ENCODE data around the gene AP1AR.
A peak's percentile ranks its signal among the peaks of the same experiment; 100 is the strongest.

AP1AR gene

GRCh38 chr4:112238833-112239232, 7.2 kb downstream of the AP1AR start:
- H4K12ac ChIP-seq (ENCODE audit: low read depth, low read length), result no peak overlapping the region
- H2BK5ac ChIP-seq (ENCODE audit: low read depth, low read length, poor library complexity), result no peak overlapping the region
- no peak overlapping the region for H3K4me2 ChIP-seq (ENCODE audit: low read length)
- no peaks in the 10 kb centered on the region for H3K36me3 ChIP-seq (ENCODE audit: control insufficient read depth in 1 of 2, insufficient read depth in 2 of 2, low read length in 2 of 2)
- WGBS (ENCODE audit: extremely low coverage, insufficient coverage, insufficient read length), result no CpG with 5 or more reads among the region's 2 CpGs
- H3K14ac ChIP-seq (ENCODE audit: low read length), result no peak overlapping the region
- H3K18ac ChIP-seq (ENCODE audit: low read length), result no peak overlapping the region
- H2BK120ac ChIP-seq (ENCODE audit: insufficient read depth, low read length, poor library complexity), result no peak overlapping the region
- no peak overlapping the region for H2AK5ac ChIP-seq (ENCODE audit: low read length)
- H3K4me3 ChIP-seq (ENCODE audit: low read depth, low read length), result no peak overlapping the region
- H2AFZ ChIP-seq (ENCODE audit: insufficient read depth, low read length, poor library complexity), result no peak overlapping the region
- no peak overlapping the region for H2BK12ac ChIP-seq (ENCODE audit: low read length)
- H4K8ac ChIP-seq (ENCODE audit: low read depth, low read length), result no peak overlapping the region
- H3K4me1 ChIP-seq (ENCODE audit: control insufficient read depth in 1 of 2, insufficient read depth in 2 of 2, low read length in 2 of 2), result no peaks in the 10 kb centered on the region
- no peaks in the 10 kb centered on the region for H3K9me3 ChIP-seq (ENCODE audit: insufficient read depth, low read depth, low read length)
- DNase-seq, result no peak
- no peaks in the 10 kb centered on the region for H3K79me2 ChIP-seq (ENCODE audit: control insufficient read depth, insufficient read depth, low read length, poor library complexity)
- no peak overlapping the region for H3K23ac ChIP-seq (ENCODE audit: low read length)
- H3K79me1 ChIP-seq (ENCODE audit: low read length), result no peaks in the 10 kb centered on the region
- H3K27me3 ChIP-seq (ENCODE audit: insufficient read depth, low read length), result no peaks in the 10 kb centered on the region
- no peak overlapping the region for H3K27ac ChIP-seq (ENCODE audit: low read depth, low read length)
- H4K91ac ChIP-seq (ENCODE audit: low read depth, low read length), result no peak overlapping the region
- H3K9ac ChIP-seq (ENCODE audit: low read length), result no peak overlapping the region
- no peak overlapping the region for H3K4ac ChIP-seq (ENCODE audit: low read depth, low read length)

GRCh38 chr4:112245383-112245782, 13.8 kb downstream of the AP1AR start:
- DNase-seq, result peak in 1 of 2 donors; percentile 23
- Histone ChIP-seq H2BK120ac (ENCODE audit: insufficient read depth, low read length, poor library complexity) (no peak overlapping the region), H3K4me3 (ENCODE audit: low read depth, low read length) (no peak overlapping the region), H3K79me1 (ENCODE audit: low read length) (no peaks in the 10 kb centered on the region), H4K91ac (ENCODE audit: low read depth, low read length) (no peak overlapping the region), H2AK5ac (ENCODE audit: low read length) (no peak overlapping the region), H3K18ac (ENCODE audit: low read length) (no peak overlapping the region), H2BK5ac (ENCODE audit: low read depth, low read length, poor library complexity) (no peak overlapping the region), H3K36me3 (ENCODE audit: control insufficient read depth in 1 of 2, insufficient read depth in 2 of 2, low read length in 2 of 2) (no peaks in the 10 kb centered on the region), H2BK12ac (ENCODE audit: low read length) (no peak overlapping the region), H4K8ac (ENCODE audit: low read depth, low read length) (no peak overlapping the region), H3K9me3 (ENCODE audit: insufficient read depth, low read depth, low read length) (no peaks in the 10 kb centered on the region), H3K4ac (ENCODE audit: low read depth, low read length) (no peak overlapping the region), H3K14ac (ENCODE audit: low read length) (no peak overlapping the region), H3K79me2 (ENCODE audit: control insufficient read depth, insufficient read depth, low read length, poor library complexity) (no peaks in the 10 kb centered on the region), H3K4me1 (ENCODE audit: control insufficient read depth in 1 of 2, insufficient read depth in 2 of 2, low read length in 2 of 2) (no peaks in the 10 kb centered on the region), H3K9ac (ENCODE audit: low read length) (no peak overlapping the region), H3K23ac (ENCODE audit: low read length) (no peak overlapping the region), H3K27me3 (ENCODE audit: insufficient read depth, low read length) (no peaks in the 10 kb centered on the region), H3K27ac (ENCODE audit: low read depth, low read length) (no peak overlapping the region), H4K12ac (ENCODE audit: low read depth, low read length) (no peak overlapping the region), H2AFZ (ENCODE audit: insufficient read depth, low read length, poor library complexity) (no peak overlapping the region), H3K4me2 (ENCODE audit: low read length) (no peak overlapping the region)
- no CpG with 5 or more reads among the region's 2 CpGs for WGBS (ENCODE audit: extremely low coverage, insufficient coverage, insufficient read length)

GRCh38 chr4:112247021-112247420, 15.4 kb downstream of the AP1AR start:
- DNase-seq, result no peak
- no CpG with 5 or more reads among the region's 3 CpGs for WGBS (ENCODE audit: extremely low coverage, insufficient coverage, insufficient read length)

GRCh38 chr4:112251019-112251643, 19.5 kb downstream of the AP1AR start:
- Histone ChIP-seq H3K27me3 (ENCODE audit: insufficient read depth, low read length) (no peaks in the 10 kb centered on the region), H4K91ac (ENCODE audit: low read depth, low read length) (no peak overlapping the region), H2BK12ac (ENCODE audit: low read length) (no peak overlapping the region), H3K4ac (ENCODE audit: low read depth, low read length) (no peak overlapping the region), H3K4me1 (ENCODE audit: control insufficient read depth in 1 of 2, insufficient read depth in 2 of 2, low read length in 2 of 2) (no peaks in the 10 kb centered on the region), H3K4me3 (ENCODE audit: low read depth, low read length) (no peak overlapping the region), H2BK120ac (ENCODE audit: insufficient read depth, low read length, poor library complexity) (no peak overlapping the region), H2BK5ac (ENCODE audit: low read depth, low read length, poor library complexity) (no peak overlapping the region), H2AK5ac (ENCODE audit: low read length) (no peak overlapping the region), H3K79me1 (ENCODE audit: low read length) (no peaks in the 10 kb centered on the region), H3K9me3 (ENCODE audit: insufficient read depth, low read depth, low read length) (no peaks in the 10 kb centered on the region), H4K8ac (ENCODE audit: low read depth, low read length) (no peak overlapping the region), H4K12ac (ENCODE audit: low read depth, low read length) (no peak overlapping the region), H3K4me2 (ENCODE audit: low read length) (no peak overlapping the region), H3K23ac (ENCODE audit: low read length) (no peak overlapping the region), H3K9ac (ENCODE audit: low read length) (no peak overlapping the region), H3K14ac (ENCODE audit: low read length) (no peak overlapping the region), H2AFZ (ENCODE audit: insufficient read depth, low read length, poor library complexity) (no peak overlapping the region), H3K36me3 (ENCODE audit: control insufficient read depth in 1 of 2, insufficient read depth in 2 of 2, low read length in 2 of 2) (no peaks in the 10 kb centered on the region), H3K79me2 (ENCODE audit: control insufficient read depth, insufficient read depth, low read length, poor library complexity) (no peaks in the 10 kb centered on the region), H3K18ac (ENCODE audit: low read length) (no peak overlapping the region), H3K27ac (ENCODE audit: low read depth, low read length) (no peak overlapping the region)
- no peak for DNase-seq
- WGBS (ENCODE audit: extremely low coverage, insufficient coverage, insufficient read length), result no CpG with 5 or more reads among the region's 3 CpGs

More at GRCh38 chr4:112247021-112247420, 15.4 kb downstream of the AP1AR start:
- H3K79me2 ChIP-seq (ENCODE audit: control insufficient read depth, insufficient read depth, low read length, poor library complexity), result no peaks in the 10 kb centered on the region
- no peaks in the 10 kb centered on the region for H3K79me1 ChIP-seq (ENCODE audit: low read length)
- H3K27me3 ChIP-seq (ENCODE audit: insufficient read depth, low read length), result no peaks in the 10 kb centered on the region
- no peaks in the 10 kb centered on the region for H3K4me1 ChIP-seq (ENCODE audit: control insufficient read depth in 1 of 2, insufficient read depth in 2 of 2, low read length in 2 of 2)
- H2BK5ac ChIP-seq (ENCODE audit: low read depth, low read length, poor library complexity), result no peak overlapping the region
- H3K23ac ChIP-seq (ENCODE audit: low read length), result no peak overlapping the region
- no peaks in the 10 kb centered on the region for H3K36me3 ChIP-seq (ENCODE audit: control insufficient read depth in 1 of 2, insufficient read depth in 2 of 2, low read length in 2 of 2)
- H2AFZ ChIP-seq (ENCODE audit: insufficient read depth, low read length, poor library complexity), result no peak overlapping the region
- no peak overlapping the region for H4K8ac ChIP-seq (ENCODE audit: low read depth, low read length)
- H3K4me3 ChIP-seq (ENCODE audit: low read depth, low read length), result no peak overlapping the region
- no peak overlapping the region for H3K9ac ChIP-seq (ENCODE audit: low read length)
- H4K91ac ChIP-seq (ENCODE audit: low read depth, low read length), result no peak overlapping the region
- H3K18ac ChIP-seq (ENCODE audit: low read length), result no peak overlapping the region
- H2BK120ac ChIP-seq (ENCODE audit: insufficient read depth, low read length, poor library complexity), result no peak overlapping the region
- no peak overlapping the region for H3K14ac ChIP-seq (ENCODE audit: low read length)
- H4K12ac ChIP-seq (ENCODE audit: low read depth, low read length), result no peak overlapping the region
- H2BK12ac ChIP-seq (ENCODE audit: low read length), result no peak overlapping the region
- no peak overlapping the region for H3K4ac ChIP-seq (ENCODE audit: low read depth, low read length)
- H2AK5ac ChIP-seq (ENCODE audit: low read length), result no peak overlapping the region
- H3K27ac ChIP-seq (ENCODE audit: low read depth, low read length), result no peak overlapping the region
- no peaks in the 10 kb centered on the region for H3K9me3 ChIP-seq (ENCODE audit: insufficient read depth, low read depth, low read length)
- H3K4me2 ChIP-seq (ENCODE audit: low read length), result no peak overlapping the region
